K562 (cell line): Measurements from ENCODE around the gene LTB4R2. TPM values are rescaled to one million over a fixed set of nuclear protein-coding genes. Genes with fewer than 3 reads are reported as not detected.

ENCODE experiments used
- ATAC-seq: fragments of 200-7000 bp; cut with Tn5 transposase; 3 replicates; pipeline ENCODE4 v1.9.1; 2020; ENCODE audit warnings: moderate library complexity
- BruUV-seq: library from RNA; stranded (reverse); fragments of 400-500 nt; replicated peaks from 2 replicates; lab custom pipeline; 2021; lab: Mats Ljungman, UMichigan
- CTCF ChIA-PET: fragments of 300-600 bp; formaldehyde crosslinking; extraction: SDS; loops from one replicate; lab custom pipeline; 2021; ENCODE audit warnings: low intra/inter-chr PET ratio; lab: Yijun Ruan, JAX
- POLR2A ChIA-PET: fragments of 300-600, 350-650 bp; sonication (Branson Sonifier 250); formaldehyde crosslinking; extraction: SDS; loops from one replicate; lab custom pipeline; 2021; ENCODE audit warnings: antibody characterized with exemption, inconsistent platforms; lab: Yijun Ruan, JAX
- DNase-seq, 4 experiments: peaks; one replicate each; pipeline versions ENCODE4 v3.0.0 to v3.0.0-alpha.2; 2011 to 2018; ENCODE audit warnings: low spot score in 3 of 4, mixed read lengths in 3 of 4; ENCODE audit errors: extremely low read depth in 1 of 4
- FAIRE-seq: peaks from 2 replicates; lab custom pipeline; 2011; peaks lifted over from hg19 to GRCh38; lab: Jason Lieb, UNC
- H2AFZ ChIP-seq: 2 replicates; pipeline ENCODE4 v1.6.0; 2011; ENCODE audit warnings: low read depth, low read length, control low read depth, inconsistent platforms
- H3K27ac ChIP-seq: fragments of 200-600 bp; 3 replicates; pipeline ENCODE4 v1.8.0; 2011; ENCODE audit warnings: low read depth, mild to moderate bottlenecking, control low read depth, inconsistent platforms, low read length, moderate library complexity, mixed read lengths; ENCODE audit errors: extremely low read depth
- H3K27me3 ChIP-seq, 2 experiments: fragments of 300-600 bp in 1 of 2; 2 replicates in 1 of 2; 3 replicates in 1 of 2; pipeline versions ENCODE4 v1.6.0 to v1.8.0; 2011; ENCODE audit warnings: inconsistent platforms in 2 of 2, low read length in 2 of 2, mild to moderate bottlenecking in 1 of 2, mixed read lengths in 1 of 2, moderate library complexity in 1 of 2; ENCODE audit not compliant: control insufficient read depth in 2 of 2, insufficient read depth in 2 of 2
- H3K36me3 ChIP-seq: fragments of 300-600 bp; 3 replicates; pipeline ENCODE4 v1.8.0; 2011; ENCODE audit warnings: mild to moderate bottlenecking, low read length, inconsistent platforms; ENCODE audit not compliant: control insufficient read depth, insufficient read depth
- H3K4me1 ChIP-seq, 2 experiments: fragments of 200-600 bp in 1 of 2; replicated peaks in 1 of 2; 2 replicates in 1 of 2; 3 replicates in 1 of 2; pipeline versions ENCODE4 v1.5.1 to v1.8.0; 2011; ENCODE audit warnings: inconsistent platforms in 2 of 2, low read length in 2 of 2, mild to moderate bottlenecking in 1 of 2, mixed read lengths in 1 of 2, moderate library complexity in 1 of 2; ENCODE audit not compliant: control insufficient read depth in 2 of 2, insufficient read depth in 2 of 2
- H3K4me2 ChIP-seq: 2 replicates; pipeline ENCODE4 v1.6.1; 2011; ENCODE audit warnings: low read length, control low read depth, inconsistent platforms, mixed read lengths; ENCODE audit not compliant: insufficient read depth
- H3K4me3 ChIP-seq: fragments of 200-600 bp; sonication (generic), shearing (Covaris generic); 2 replicates; pipeline ENCODE4 v1.5.1; 2016; ENCODE audit warnings: control low read depth, inconsistent platforms
- H3K79me2 ChIP-seq: fragments of 200-600 bp; 3 replicates; pipeline ENCODE4 v1.8.0; 2011; ENCODE audit warnings: low read length, inconsistent platforms; ENCODE audit not compliant: control insufficient read depth, insufficient read depth
- H3K9ac ChIP-seq, 2 experiments: 2 replicates each; pipeline versions ENCODE4 v1.6.0 to v1.6.1; 2011; ENCODE audit warnings: low read depth in 2 of 2, low read length in 2 of 2, control low read depth in 1 of 2, inconsistent platforms in 1 of 2, mild to moderate bottlenecking in 1 of 2, mixed read lengths in 1 of 2; ENCODE audit not compliant: insufficient read depth in 1 of 2
- H3K9me1 ChIP-seq: one replicate; pipeline ENCODE4 v1.6.0; 2011; ENCODE audit warnings: inconsistent platforms, mild to moderate bottlenecking, low read length, moderate library complexity; ENCODE audit not compliant: control insufficient read depth, insufficient read depth
- H3K9me3 ChIP-seq: replicated peaks from 2 replicates; pipeline ENCODE4 v1.5.1; 2011; ENCODE audit warnings: low read depth, low read length, inconsistent platforms; ENCODE audit not compliant: control insufficient read depth, insufficient read depth
- H4K20me1 ChIP-seq: replicated peaks from 2 replicates; pipeline ENCODE4 v1.6.1; 2011; ENCODE audit warnings: low read length, inconsistent platforms, mixed read lengths; ENCODE audit not compliant: control insufficient read depth, insufficient read depth
- CAMTA2 ChIP-seq: fragments of 250-450 bp; sonication (Bioruptor Pico); conservative IDR thresholded peaks from 2 replicates; pipeline ENCODE4 v1.5.1; 2022
- COPS2 ChIP-seq: fragments of 450-650 bp; conservative IDR thresholded peaks from 2 replicates; pipeline ENCODE4 v1.6.1; 2016; ENCODE audit warnings: mild to moderate bottlenecking, moderate library complexity
- CREB1 ChIP-seq, 2 experiments: sonication (generic) in 1 of 2; formaldehyde crosslinking in 1 of 2; IDR thresholded peaks; 2 replicates each; pipeline versions ENCODE4 v1.6.1 to v1.8.0; 2012 to 2022; ENCODE audit warnings: inconsistent platforms in 1 of 2, mild to moderate bottlenecking in 1 of 2, missing genetic modification reagents in 1 of 2, moderate library complexity in 1 of 2
- MCM2 ChIP-seq: fragments of 450-650 bp; IDR thresholded peaks from 2 replicates; pipeline ENCODE4 v1.6.1; 2017; ENCODE audit warnings: low read depth, mild to moderate bottlenecking
- MTF1 ChIP-seq: fragments of 250-450 bp; sonication (Bioruptor Pico); IDR thresholded peaks from 2 replicates; pipeline ENCODE4 v1.9.0; 2021; ENCODE audit warnings: moderate library complexity, mild to moderate bottlenecking, inconsistent platforms, borderline replicate concordance
- MXD1 ChIP-seq: fragments of 250-450 bp; sonication (Bioruptor Pico); IDR thresholded peaks from 2 replicates; pipeline ENCODE4 v1.8.0; 2021; ENCODE audit warnings: borderline replicate concordance, mild to moderate bottlenecking, moderate library complexity; ENCODE audit not compliant: poor library complexity, severe bottlenecking
- PHF8 ChIP-seq: fragments of 200-600 bp; sonication (generic); IDR thresholded peaks from 2 replicates; pipeline ENCODE4 v1.6.1; 2012; ENCODE audit warnings: mixed run types, mild to moderate bottlenecking, inconsistent platforms, low read length, moderate library complexity, borderline replicate concordance
- POLR3A ChIP-seq: IDR thresholded peaks from 2 replicates; pipeline ENCODE4 v1.6.1; 2011; ENCODE audit warnings: borderline replicate concordance, mild to moderate bottlenecking, moderate library complexity; ENCODE audit not compliant: insufficient read length, insufficient read depth; ENCODE audit errors: extremely low read depth
- SOX6 ChIP-seq: fragments of 450-650 bp; IDR thresholded peaks from 2 replicates; pipeline ENCODE4 v1.6.1; 2014; ENCODE audit warnings: mild to moderate bottlenecking
- TRIM25 ChIP-seq: fragments of 450-650 bp; IDR thresholded peaks from 2 replicates; pipeline ENCODE4 v1.7.0; 2016; ENCODE audit warnings: borderline replicate concordance
- U2AF2 ChIP-seq: fragments of 200-400 bp; formaldehyde crosslinking; optimal IDR thresholded peaks from 2 replicates; pipeline ENCODE3; 2017; ENCODE audit warnings: low read depth, mild to moderate bottlenecking, low read length
- WHSC1 ChIP-seq: IDR thresholded peaks from one replicate; pipeline ENCODE4 v1.6.1; 2012; ENCODE audit warnings: low read length, control low read depth, inconsistent platforms
- ZNF274 ChIP-seq: IDR thresholded peaks from 2 replicates; pipeline ENCODE4 v1.6.1; 2011; ENCODE audit warnings: low read depth, mild to moderate bottlenecking, low read length, moderate library complexity, borderline replicate concordance
- WGBS: fragments of 100-300 bp; shearing (Covaris generic); methylation state at CpG from one replicate; pipeline ENCODE4 v1.1.6; 2016; ENCODE audit warnings: low coverage, mixed read lengths; ENCODE audit not compliant: insufficient coverage; ENCODE audit errors: missing lambda C conversion rate; 5-methylcytosine and 5-hydroxymethylcytosine counted together
- in situ Hi-C: fragments of 300-500 bp; cut with MboI; formaldehyde crosslinking; loops from 4 replicates; pipeline ENCODE4 v1.15.0; 2018; ENCODE audit warnings: inconsistent platforms, mixed read lengths
- intact Hi-C: fragments of 100-400 bp; cut with micrococcal nuclease; formaldehyde crosslinking; loops from 2 replicates; pipeline ENCODE4 v1.14.2; 2022
- polyA plus RNA-seq, 8 experiments: library from polyadenylated mRNA; depleted of rRNA in 4 of 8; stranded (reverse) in 5 of 8; unstranded in 3 of 8; fragments of >200 nt; fragmentation: Nextera tagmentation in 2 of 8; fragmentation: Illumina TruSeq in 1 of 8; extraction: Ambion mirVana in 2 of 8; extraction: Trizol in 1 of 8; gene quantifications; 2 replicates each; pipeline versions ENCODE4 v1.2.1 to v1.2.3, GENCODE V29; 2011 to 2014; ENCODE audit warnings: inconsistent platforms in 1 of 8, missing spikeins in 1 of 8
- total RNA-seq, 7 experiments: library from RNA; depleted of rRNA in 6 of 7; stranded (reverse); fragments of >200 nt in 6 of 7; fragmentation: Illumina TruSeq in 2 of 7; extraction: Trizol in 2 of 7; gene quantifications; 2 replicates each; pipeline versions ENCODE4 v1.2.1 to v1.2.3, GENCODE V29; 2011 to 2021; ENCODE audit warnings: low replicate concordance in 1 of 7

The LTB4R2 gene
- total and polyA plus RNA-seq, 9 of the 15 experiments (the other 6 are each of a cell fraction or from before 2014, with no cell fraction given), result 0.03 to 11.6 (median 2.8) TPM; not detected in 1

GRCh38 chr14:24334431-24335291, 24.7 kb downstream of the LTB4R2 start, which contains the start of gene ADCY4:
ADCY4 (minus strand) TSS chr14:24335071; CDS start chr14:24334652, 419 bp downstream.
- intact Hi-C loops, result loop anchor here (5.0 kb wide), 1 partner anchor 33 kb away; the partner anchor contains the start of gene NFATC4

More at GRCh38 chr14:24334431-24335291, 24.7 kb downstream of the LTB4R2 start, which contains the start of gene ADCY4:
- Histone ChIP-seq H3K36me3 (no peaks in the 10 kb centered on the region), H3K4me1 (peaks cover 5 to 44% of the 10 kb centered on the region in 2 experiments; a peak in 4 of 5 replicates), H3K9ac (no peak within 1 kb of the TSS), H3K79me2 (no peaks in the 10 kb centered on the region), H3K4me2 (peak within 1 kb of the TSS; percentile 71), H3K4me3 (no peak within 1 kb of the TSS), H3K9me3 (no peaks in the 10 kb centered on the region), H3K27ac (no peak within 1 kb of the TSS), H2AFZ (peak within 1 kb of the TSS; percentile 87; the same call in 1 of the 2 replicates), H4K20me1 (no peaks in the 10 kb centered on the region), H3K27me3 (peaks cover 0 to 9% of the 10 kb centered on the region in 2 experiments; a peak in 1 of 5 replicates), H3K9me1 (no peaks in the 10 kb centered on the region)
- ATAC-seq, result no peak
- no TSS peak for BruUV-seq
- no peak for TF ChIP-seq POLR3A
- TF ChIP-seq WHSC1, result no peak
- TF ChIP-seq CAMTA2 (CRISPR knock-in tag), result no peak
- no peak for TF ChIP-seq ZNF274
- no peak for TF ChIP-seq MCM2
- no peak for TF ChIP-seq TRIM25
- no peak for TF ChIP-seq COPS2
- TF ChIP-seq CREB1 (IDR thresholded peaks at IDR 0.05), result no peak
- no peak for TF ChIP-seq CREB1 (CRISPR knock-in tag; IDR thresholded peaks at IDR 0.05)
- TF ChIP-seq SOX6, result no peak
- no peak for TF ChIP-seq MXD1 (CRISPR knock-in tag)
- no peak for TF ChIP-seq MTF1 (CRISPR knock-in tag)
- no peak for TF ChIP-seq U2AF2
- TF ChIP-seq PHF8, result no peak
- ChIA-PET CTCF (interaction anchor here (1.5 to 3.5 kb wide), 3 partner anchors 78 to 102 kb away, joined by 4 to 35 read pairs (median 19); no protein-coding TSS in a partner anchor), POLR2A (interaction anchor here (0.7 to 2.4 kb wide), 2 partner anchors 97 to 101 kb away, joined by 3 to 20 read pairs; no protein-coding TSS in a partner anchor)
- no peak for DNase-seq
- FAIRE-seq, result no peak
- in situ Hi-C loops, result loop anchor here (5.0 to 25.0 kb wide), 2 partner anchors 98 to 353 kb away; no protein-coding TSS in a partner anchor
- 60% methylated on average over 24 of the region's 65 CpGs for WGBS
